Measurements from ENCODE around the gene WDR55.
"Not testable (repeated sequence)": the region's sequence is repeated elsewhere in the genome, so short reads cannot be mapped to it uniquely, and the experiment has no call there.

Gene WDR55

DNA sequence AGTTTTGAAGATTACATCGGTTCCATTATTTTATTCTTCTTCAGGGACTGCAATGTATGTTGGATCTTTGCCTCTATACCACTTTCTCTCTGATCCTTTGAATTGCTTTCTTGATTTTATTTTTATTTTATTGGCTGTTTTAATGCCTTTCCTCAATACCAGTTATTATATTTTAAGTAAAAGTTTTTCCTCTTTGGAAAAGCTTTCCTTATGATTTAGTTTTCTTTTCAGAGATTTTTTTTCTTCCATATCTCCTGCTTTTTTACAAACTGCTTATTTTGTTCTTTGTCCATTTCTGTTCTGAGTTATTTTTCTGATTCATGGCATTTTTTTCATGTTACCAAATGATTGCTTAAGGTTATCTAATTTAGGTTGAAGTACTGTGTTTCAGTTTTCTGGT, 47.1 kb downstream of the WDR55 start:
- FAIRE-seq: no peak

DNA sequence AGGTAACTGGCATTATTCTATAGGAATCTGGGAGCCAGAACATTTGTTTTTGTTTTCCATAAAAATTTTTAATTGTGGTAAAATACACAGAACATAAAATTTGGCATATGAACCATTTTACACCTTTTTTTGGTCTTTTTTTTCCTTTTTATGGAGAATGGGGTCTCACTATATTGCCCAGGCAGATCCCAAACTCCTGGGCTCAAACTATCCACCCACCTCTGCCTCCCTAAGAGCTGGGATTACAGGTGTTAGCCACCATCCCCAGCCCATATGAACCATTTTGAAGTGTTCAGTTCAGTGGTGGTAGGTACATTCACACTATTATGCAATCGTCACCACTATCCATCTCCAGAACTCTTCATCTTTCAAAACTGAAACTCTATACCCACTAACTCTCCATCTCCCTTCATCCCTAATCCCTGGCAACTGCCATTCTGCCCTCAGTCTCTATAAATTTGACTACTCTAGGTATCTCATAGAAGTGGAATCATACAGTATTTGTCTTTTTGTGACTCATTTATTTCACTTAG, 48.9 kb downstream of the WDR55 start:
- no peak for FAIRE-seq

GRCh38 chr5:140716238-140716637, 51.5 kb downstream of the WDR55 start:
- not testable (repeated sequence) for FAIRE-seq

DNA sequence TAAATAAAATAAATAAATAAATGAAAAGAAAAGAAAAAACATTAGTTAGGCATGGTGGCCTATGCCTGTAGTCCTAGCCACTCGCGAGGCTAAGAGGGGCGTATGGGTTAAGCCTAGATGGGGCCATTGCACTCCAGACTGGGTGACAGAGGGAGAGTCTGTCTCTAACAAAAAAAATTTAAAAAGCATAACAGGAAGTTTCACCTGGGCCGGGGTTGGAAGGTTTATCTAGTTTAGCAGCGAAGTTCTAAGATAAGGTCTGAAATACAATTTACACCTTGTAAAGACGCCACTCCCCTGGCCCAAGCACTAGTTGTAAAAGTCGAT, 53.5 kb downstream of the WDR55 start:
- no peak for FAIRE-seq

GRCh38 chr5:140720738-140721137, 56.0 kb downstream of the WDR55 start:
- FAIRE-seq: not testable (repeated sequence)

DNA sequence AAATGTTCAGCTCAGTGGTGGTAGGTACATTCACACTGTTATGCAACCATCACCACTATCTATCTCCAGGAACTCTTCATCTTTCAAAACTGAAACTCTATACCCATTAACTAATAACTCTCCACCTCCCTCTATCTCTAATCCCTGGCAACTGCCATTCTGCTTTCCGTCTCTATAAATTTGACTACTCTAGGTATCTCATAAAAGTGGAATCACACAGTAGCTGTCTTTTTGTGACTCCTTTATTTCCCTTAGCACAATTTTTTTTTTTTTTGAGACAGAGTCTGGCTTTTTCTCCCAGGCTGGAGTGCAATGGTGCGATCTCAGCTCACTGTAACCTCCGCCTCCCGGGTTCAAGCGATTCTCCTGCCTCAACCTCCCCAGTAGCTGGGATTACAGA, 56.7 kb downstream of the WDR55 start:
- FAIRE-seq: not testable (repeated sequence)

Data from colon (tissue), 2 donors.